NCI-H1092 treated with DMSO at 0.1 percent for 48 hours (cell line): Measurements from ENCODE around the gene CDKN2D.

ENCODE experiments used
- DNase-seq: peaks from one replicate; lab custom pipeline; 2025; lab: John Stamatoyannopoulos, UW

The CDKN2D gene

DNA sequence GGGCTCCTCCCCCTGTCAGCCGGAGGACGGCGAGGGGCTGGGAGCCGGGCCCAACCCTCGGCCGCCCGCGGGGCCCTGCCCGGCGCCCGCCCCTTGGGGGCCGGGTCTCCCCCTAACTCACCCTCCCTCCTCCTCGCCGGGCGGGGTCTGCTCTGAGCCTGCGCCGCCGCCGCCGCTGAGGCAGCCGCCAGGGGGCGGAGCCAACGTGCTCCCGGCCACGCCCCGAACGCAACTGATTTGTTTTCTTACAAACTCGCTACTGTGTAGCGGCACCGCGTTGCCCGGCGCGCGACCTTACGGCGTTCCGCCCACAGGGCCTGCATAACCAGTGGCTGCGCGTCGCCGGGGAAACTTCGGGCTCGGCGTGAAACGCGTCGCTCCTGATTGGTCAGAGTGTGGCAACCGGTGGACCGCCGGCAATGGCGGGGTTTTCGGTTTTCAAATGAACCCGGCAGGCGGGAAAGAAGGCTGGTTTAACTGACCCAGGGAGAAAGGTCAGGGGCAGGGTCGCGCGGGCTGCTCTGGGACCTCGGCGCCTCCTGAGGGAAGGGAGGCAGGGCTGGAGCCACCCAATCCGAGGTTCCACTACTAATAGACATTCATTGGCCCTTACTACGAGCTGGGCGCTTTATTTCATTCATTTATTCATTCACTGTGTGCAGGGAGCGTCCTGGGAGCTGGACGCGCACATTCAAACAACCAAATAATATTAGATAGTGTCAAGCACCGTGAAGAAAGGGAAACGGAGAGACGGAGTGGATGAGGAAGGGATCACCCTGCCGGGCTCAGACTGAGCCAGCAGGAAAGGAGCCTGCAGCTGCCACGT is at the start of gene CDKN2D:
TSS of gene CDKN2D (minus strand) at position 154 of the 826 bp plus-strand sequence. CDS start 326 bp downstream, outside the sequence.
- DNase-seq: peak; percentile 99

- no peak for DNase-seq
Observed at GRCh38 chr19:10617409-10618121, 48.8 kb upstream of the CDKN2D start.

DNA sequence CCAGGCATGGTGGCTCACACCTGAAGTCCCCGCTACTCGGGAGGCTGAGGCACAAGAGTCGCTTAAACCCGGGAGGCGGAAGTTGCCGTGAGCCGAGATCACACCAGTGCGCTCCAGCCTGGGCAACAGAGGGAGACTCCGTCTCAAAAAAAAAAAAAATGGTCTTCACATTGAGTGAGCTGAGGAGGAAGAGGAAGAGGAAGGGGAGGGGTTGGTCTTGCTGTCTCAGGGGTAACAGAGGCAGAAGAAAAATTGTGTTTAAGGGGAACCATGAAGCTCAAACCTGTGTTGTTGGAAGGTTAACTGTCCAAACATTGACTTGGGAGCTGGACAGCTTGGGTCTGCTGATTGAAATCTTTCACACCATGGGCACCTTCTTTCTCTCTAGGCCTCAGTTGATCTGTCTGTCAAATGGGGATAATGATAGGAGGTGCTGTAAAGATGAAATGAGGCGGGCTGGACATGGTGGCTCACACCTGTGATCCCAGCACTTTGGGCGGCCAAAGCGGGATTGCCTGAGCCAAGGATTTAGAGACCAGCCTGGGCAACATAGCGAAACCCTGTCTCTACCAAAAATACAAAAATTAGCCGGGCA is 46.7 kb upstream of the CDKN2D start:
- no peak for DNase-seq

DNA sequence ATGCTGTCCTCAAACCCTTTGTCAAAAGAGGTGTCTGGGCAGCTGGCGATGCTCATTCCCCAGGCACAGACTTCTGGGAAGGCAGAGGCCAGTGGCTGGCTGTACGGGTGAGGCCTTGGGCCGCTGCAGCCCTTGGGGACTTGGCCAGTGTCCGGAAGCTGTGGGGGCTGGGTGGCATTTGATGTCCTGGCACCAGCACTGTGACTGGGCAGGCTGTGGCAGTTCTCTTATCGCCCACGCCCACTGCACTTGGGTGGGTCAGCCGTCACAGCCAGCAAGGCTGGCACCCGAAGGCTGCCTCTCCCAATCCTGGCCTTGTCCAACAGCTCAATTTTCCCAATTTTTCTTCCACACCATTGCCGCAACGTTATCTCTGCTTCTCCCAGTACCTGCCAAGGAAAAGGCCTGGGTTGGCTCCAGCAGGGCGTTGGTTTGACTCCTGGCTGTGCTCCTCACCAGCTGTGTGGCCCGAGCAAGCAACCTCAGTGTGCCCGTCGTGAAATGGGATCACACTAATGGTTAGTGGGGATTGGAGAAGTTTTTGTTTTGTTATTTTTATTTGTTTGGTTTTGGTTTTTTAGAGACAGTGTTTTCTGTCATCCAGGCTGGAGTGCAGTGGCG is 43.8 kb upstream of the CDKN2D start:
- DNase-seq: no peak

DNA sequence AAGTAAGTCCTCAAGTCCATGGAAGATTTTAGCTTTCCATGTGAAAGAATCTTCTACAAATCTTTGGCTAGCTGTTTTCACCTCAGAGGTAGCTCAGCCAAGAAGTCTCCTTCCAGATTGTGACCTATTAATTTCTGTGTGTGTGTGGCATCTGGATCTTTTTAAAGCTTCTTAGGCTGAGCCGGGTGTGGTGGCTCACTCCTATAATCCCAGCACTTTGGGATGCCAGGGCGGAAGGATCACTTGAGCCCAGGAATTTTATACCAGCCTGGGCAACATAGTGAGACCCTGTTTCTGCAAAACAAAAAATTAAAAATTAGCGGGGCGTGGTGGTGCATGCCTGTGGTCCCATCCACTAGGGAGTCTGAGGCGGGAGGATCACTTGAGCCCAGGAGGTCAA is 43.1 kb upstream of the CDKN2D start:
- DNase-seq: no peak

DNA sequence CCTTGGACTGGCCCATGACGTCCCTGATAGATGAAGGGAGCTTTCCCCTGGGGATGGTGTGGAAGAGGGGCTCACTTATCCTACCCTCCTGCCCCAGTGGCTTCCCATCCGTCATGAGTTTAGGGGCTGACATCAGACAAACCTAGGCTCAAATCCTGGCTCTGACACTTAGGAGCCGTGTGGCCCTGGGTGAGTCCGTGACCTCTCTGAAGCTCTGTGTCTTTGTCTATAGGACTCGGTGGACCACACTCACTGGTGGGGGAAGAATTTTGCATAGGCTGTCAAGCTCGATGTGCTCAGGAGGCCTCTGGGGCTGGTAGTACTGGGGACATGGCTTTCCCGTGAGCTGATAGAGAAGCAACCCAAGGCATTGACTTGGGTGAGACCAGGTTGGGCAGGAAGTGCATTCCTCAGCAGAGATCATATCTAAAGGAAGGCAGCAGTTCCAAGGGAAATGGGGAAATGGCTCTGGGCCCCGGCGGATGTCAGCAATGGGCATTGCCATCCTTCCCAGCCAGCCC is 35.7 kb upstream of the CDKN2D start:
- DNase-seq: no peak

DNA sequence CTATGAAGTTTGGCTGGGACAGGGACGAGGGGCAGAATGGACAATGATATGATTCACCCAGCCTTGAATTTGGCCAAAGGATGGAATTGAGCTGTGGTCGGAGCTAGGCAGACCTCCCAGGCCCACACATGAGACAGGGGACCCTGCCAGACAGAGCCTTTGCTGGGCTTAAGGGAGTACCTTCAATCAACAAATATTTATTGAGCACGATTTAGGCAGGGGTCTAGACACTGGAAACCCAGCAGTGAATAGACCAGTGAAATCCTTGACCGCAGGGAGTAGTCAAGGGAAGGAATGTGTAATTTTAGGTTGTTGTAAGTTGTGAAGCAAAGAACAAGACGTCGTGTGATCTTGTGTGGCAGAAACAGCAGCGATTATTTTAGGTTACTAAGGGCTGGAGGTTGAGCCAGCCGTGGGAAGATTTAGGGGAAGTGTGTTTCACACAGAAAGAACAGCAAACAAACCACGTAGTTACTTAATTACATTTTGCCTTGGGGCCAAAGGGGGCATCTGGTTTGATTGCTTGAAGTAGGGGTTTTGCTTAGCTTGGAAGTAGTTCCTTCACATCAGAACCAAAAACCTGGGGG is 35.2 kb upstream of the CDKN2D start:
- no peak for DNase-seq

DNA sequence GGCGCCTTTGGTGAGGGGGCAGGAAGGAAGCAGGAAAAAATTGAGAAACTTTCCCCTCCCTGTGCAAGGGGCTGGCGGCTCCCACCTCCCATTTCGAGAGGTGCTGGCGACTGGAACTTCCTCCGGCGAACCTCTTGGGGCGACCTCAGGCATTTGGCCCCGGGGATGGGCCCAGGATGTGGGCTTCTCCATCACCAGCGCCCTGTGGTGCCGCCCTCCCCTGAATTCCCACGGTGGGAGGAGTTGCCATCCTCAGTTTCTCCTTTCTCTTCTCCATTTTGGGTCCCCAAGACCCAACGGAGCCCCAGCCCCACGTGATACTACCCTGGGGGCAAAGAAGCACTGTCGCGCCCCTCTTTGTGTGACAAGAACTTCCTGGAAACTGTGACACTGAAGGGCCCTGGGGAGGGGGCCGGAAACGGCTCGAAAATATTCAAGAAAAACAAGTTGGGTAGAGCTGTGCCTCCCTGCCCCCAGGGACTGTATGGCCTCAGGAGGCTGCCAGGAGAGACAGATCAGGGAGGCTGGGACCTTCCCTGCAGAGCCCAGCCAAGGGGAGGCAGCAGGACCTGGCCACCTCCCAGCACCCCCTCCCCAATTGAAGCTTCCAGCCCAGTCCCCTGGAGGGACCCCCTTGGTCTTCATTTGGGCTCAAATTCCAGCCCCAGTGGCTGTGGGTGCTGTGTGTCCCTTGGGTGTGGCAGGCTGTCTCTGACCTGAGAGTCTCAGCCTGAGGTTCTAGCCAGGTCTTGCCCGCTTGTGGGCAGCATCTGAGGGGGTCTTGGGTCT is 34.5 kb upstream of the CDKN2D start:
- no peak for DNase-seq

GRCh38 chr19:10602330-10603083 is 33.7 kb upstream of the CDKN2D start:
- peak; percentile 50 for DNase-seq

- no peak for DNase-seq
Observed at GRCh38 chr19:10601999-10602329, 33.2 kb upstream of the CDKN2D start.

- no peak for DNase-seq
Observed at GRCh38 chr19:10600149-10600548, 31.4 kb upstream of the CDKN2D start.

GRCh38 chr19:10593820-10594637 is 25.2 kb upstream of the CDKN2D start:
- DNase-seq: no peak

DNA sequence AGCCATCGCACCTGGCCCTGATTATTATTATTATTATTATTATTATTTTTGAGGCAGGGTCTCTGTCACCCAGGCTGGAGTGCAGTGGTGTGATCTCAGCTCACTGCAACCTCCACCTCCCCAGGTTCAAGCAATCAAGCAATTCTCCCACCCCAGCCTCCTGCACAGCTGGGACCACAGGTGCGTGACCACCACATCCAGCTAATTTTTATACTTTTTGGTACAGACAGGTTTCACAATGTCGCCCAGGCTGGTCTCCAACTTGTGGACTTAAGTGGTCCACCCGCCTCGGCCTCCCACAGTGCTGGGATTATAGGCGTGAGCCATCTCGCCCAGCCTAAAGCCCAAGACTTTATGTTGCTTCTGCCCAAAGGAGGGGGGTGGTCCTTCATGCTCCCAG is 24.4 kb upstream of the CDKN2D start:
- DNase-seq: no peak

- DNase-seq: no peak
Observed at GRCh38 chr19:10587839-10588150, 19.0 kb upstream of the CDKN2D start.

DNA sequence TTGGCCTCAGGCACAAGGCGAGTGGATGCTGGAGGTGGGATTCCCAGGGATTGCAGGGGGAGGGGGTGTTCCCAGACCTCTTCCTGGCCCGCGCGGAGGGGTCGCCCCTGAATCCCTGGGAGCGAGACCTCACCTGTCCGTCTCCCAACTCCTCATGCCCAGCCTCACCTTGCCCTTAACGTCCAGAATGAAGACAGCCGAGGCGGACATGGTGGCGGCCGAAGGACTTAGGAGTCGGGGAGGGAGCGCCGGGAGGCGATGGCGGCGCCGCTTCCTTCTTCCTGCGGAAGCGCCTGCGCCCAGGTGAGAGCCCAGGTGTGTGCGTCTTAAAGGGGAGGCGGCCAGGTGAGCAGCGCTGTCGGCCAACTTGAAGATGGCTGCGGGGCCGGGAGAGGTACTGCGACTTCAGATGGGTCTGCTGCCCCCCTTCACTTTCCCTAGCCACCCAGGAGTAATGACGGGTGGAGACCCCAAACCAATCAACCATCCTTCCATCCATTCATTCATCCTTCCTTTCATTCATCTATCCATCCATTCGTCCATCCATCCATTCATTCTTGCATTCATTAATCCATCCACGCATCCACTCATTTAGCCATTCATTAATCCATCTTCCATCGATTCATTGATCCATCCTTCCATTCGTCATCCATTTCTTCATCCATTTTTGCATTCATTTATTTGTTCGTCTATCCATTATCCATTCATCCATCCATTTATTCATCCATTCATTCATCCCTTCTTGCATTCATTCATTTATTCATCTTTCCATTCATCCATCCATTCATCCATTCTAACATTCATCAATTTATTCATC is 18.5 kb upstream of the CDKN2D start, which contains the start of gene AP1M2:
TSS of gene AP1M2 (minus strand) at position 291 of the 817 bp plus-strand sequence. CDS start at position 210, 81 bp downstream.
- no peak for DNase-seq

- no peak for DNase-seq
Observed at GRCh38 chr19:10586396-10586795, 17.6 kb upstream of the CDKN2D start.

GRCh38 chr19:10583036-10583776 is 14.4 kb upstream of the CDKN2D start:
- no peak for DNase-seq

DNA sequence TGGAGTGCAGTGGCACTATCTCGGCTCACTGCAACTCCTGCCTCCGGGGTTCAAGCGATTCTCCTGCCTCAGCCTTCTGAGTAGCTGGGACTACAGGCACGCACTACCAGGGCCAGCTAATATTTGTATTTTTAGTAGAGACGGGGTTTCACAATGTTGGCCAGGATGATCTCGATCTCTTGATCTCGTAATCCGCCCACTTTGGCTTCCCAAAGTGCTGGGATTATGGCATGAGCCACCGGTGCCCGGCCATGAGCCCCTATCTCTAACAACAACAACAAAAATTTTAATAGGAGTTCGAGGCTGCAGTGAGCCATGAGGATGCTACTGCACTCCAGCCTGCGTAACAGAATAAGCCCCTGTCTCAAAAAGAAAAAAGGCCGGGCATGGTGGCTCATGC is 13.3 kb upstream of the CDKN2D start:
- no peak for DNase-seq
